MCF 10A (cell line): ENCODE data around the gene SCARB1. TPM values are rescaled to one million over a fixed set of nuclear protein-coding genes. Genes with fewer than 3 reads are reported as not detected.

Experiments used
- BruUV-seq: library from RNA; stranded (reverse); fragments of 400-500 nt; replicated peaks from 2 replicates; lab custom pipeline; 2021; lab: Mats Ljungman, UMichigan
- CTCF ChIA-PET: fragments of 300-600 bp; sonication (Branson Sonifier 250); formaldehyde crosslinking; extraction: SDS; loops from one replicate; lab custom pipeline; 2021; ENCODE audit warnings: antibody characterized with exemption, inconsistent platforms; lab: Yijun Ruan, JAX
- POLR2A ChIA-PET: fragments of 300-600, 350-650 bp; sonication (Branson Sonifier 250); formaldehyde crosslinking; extraction: SDS; loops from one replicate; lab custom pipeline; 2020; ENCODE audit warnings: antibody characterized with exemption, inconsistent platforms; lab: Yijun Ruan, JAX
- DNase-seq: peaks from one replicate; pipeline ENCODE4 v3.0.0-alpha.2; 2018; ENCODE audit not compliant: unreplicated experiment
- H3K27ac Mint-ChIP-seq: one replicate; pipeline ENCODE4 v1.8.0; 2022; ENCODE audit warnings: mild to moderate bottlenecking, low read depth, mixed read lengths; ENCODE audit not compliant: unreplicated experiment
- H3K27me3 Mint-ChIP-seq: one replicate; pipeline ENCODE4 v1.8.0; 2022; ENCODE audit warnings: mixed read lengths; ENCODE audit not compliant: insufficient read depth, unreplicated experiment
- H3K36me3 Mint-ChIP-seq: one replicate; pipeline ENCODE4 v1.8.0; 2022; ENCODE audit warnings: mild to moderate bottlenecking, moderate library complexity, mixed read lengths; ENCODE audit not compliant: insufficient read depth, unreplicated experiment
- H3K4me1 Mint-ChIP-seq: one replicate; pipeline ENCODE4 v1.8.0; 2022; ENCODE audit warnings: mixed read lengths; ENCODE audit not compliant: insufficient read depth, unreplicated experiment
- H3K4me3 Mint-ChIP-seq: one replicate; pipeline ENCODE4 v1.8.0; 2022; ENCODE audit warnings: mild to moderate bottlenecking, moderate library complexity, mixed read lengths; ENCODE audit not compliant: unreplicated experiment
- H3K9me3 Mint-ChIP-seq: one replicate; pipeline ENCODE4 v1.8.0; 2022; ENCODE audit warnings: mixed read lengths; ENCODE audit not compliant: unreplicated experiment
- intact Hi-C: fragments of 100-400 bp; cut with micrococcal nuclease; formaldehyde crosslinking; loops from 2 replicates; pipeline ENCODE4 v1.14.1; 2022
- total RNA-seq: library from RNA; stranded (reverse); gene quantifications from 2 replicates; pipeline ENCODE4 v1.2.3, GENCODE V29; 2022
- TF ChIP-seq, protein P1 (sequence below): fragments of 200-600 bp; IDR thresholded peaks from one replicate; pipeline ENCODE4 v1.8.0; 2022; ENCODE audit warnings: antibody characterized with exemption, mild to moderate bottlenecking; ENCODE audit not compliant: unreplicated experiment

Gene SCARB1
- total RNA-seq, 1 experiment from 2014 or later: 71.0 TPM

DNA sequence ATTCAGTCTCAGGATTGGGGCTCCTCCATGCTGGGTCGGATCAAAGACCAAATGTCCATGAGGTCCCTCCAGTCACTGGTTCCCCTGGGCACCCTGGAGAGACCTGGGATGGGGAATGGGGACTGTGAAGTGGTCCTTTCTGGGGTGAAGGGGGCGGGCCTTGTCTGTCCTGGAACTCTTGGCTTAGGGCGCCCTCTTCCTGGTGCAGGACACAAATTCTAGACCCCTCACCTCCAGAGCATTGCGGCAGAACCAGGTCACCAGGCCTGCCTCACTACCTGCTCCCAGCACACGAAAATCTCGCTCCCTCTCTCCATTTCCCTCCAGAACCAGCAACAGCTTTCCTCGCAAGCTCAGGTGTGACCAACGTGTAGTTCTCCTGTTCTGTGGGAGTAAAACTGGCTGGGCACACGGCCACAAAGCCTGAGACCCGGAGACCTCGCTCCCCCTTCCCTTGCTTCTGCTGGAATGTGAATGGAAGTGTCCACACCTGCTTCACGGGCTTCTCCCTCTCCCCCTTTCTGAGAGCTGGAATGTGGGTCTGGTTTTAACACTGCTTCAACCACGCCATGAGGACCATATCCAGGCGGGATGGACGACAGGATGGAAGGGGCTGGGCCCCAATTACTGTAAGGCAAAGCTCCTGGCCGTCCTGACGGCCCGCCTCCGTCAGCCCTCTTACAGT is 112.7 kb downstream of the SCARB1 start:
- peaks cover 45% of the 10 kb centered on the region for H3K4me1 Mint-ChIP-seq
- no TSS peak for BruUV-seq
- DNase-seq: no peak
- intact Hi-C loops: no loop called here
- TF ChIP-seq, protein P1, sequence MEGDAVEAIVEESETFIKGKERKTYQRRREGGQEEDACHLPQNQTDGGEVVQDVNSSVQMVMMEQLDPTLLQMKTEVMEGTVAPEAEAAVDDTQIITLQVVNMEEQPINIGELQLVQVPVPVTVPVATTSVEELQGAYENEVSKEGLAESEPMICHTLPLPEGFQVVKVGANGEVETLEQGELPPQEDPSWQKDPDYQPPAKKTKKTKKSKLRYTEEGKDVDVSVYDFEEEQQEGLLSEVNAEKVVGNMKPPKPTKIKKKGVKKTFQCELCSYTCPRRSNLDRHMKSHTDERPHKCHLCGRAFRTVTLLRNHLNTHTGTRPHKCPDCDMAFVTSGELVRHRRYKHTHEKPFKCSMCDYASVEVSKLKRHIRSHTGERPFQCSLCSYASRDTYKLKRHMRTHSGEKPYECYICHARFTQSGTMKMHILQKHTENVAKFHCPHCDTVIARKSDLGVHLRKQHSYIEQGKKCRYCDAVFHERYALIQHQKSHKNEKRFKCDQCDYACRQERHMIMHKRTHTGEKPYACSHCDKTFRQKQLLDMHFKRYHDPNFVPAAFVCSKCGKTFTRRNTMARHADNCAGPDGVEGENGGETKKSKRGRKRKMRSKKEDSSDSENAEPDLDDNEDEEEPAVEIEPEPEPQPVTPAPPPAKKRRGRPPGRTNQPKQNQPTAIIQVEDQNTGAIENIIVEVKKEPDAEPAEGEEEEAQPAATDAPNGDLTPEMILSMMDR: no peak
- H3K4me3 Mint-ChIP-seq: no peak overlapping the region
- H3K27me3 Mint-ChIP-seq: no peaks in the 10 kb centered on the region
- H3K36me3 Mint-ChIP-seq: peaks cover 7% of the 10 kb centered on the region
- H3K27ac Mint-ChIP-seq: no peak overlapping the region
- ChIA-PET CTCF (interaction anchor here (0.7 to 2.7 kb wide), 6 partner anchors 10 to 714 kb away, joined by 3 to 10 read pairs (median 4); no protein-coding TSS in a partner anchor), POLR2A (interaction anchor here (0.7 to 2.2 kb wide), 3 partner anchors 13 to 233 kb away, joined by 3 to 15 read pairs (median 4); no protein-coding TSS in a partner anchor)
- no peaks in the 10 kb centered on the region for H3K9me3 Mint-ChIP-seq

DNA sequence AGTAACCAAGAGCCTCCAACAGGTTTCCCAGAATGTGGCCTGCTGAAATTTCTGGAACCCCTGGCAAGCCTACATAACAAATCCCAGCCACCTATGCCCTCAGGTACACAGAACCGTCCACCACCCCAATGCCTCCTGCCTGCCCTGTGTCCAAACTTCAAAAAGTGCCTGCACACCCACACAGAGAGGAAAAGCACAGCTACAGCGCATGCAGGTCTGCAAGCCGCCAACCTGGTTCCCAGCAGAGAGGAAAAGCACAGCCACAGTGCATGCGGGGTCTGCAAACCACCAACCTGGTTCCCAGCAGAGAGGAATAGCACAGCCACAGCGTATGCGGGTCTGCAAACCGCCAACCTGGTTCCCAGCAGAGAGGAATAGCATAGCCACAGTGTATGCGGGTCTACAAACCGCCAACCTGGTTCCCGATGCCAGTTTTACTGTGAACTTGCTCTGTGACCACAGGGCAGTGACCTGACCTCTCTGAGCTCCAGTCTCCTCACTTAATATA is 113.5 kb downstream of the SCARB1 start:
- POLR2A ChIA-PET: interaction anchor here (0.6 to 1.5 kb wide), 2 partner anchors 14 to 54 kb away, joined by 3 to 4 read pairs; no protein-coding TSS in a partner anchor
- peaks cover 4% of the 10 kb centered on the region for H3K36me3 Mint-ChIP-seq
- H3K27ac Mint-ChIP-seq: no peak overlapping the region
- BruUV-seq: no TSS peak
- CTCF ChIA-PET: interaction anchor here (0.7 to 2.7 kb wide), 4 partner anchors 9 to 17 kb away, joined by 3 to 10 read pairs (median 3); no protein-coding TSS in a partner anchor
- H3K27me3 Mint-ChIP-seq: no peaks in the 10 kb centered on the region
- no peak for DNase-seq
- no peak overlapping the region for H3K4me3 Mint-ChIP-seq
- intact Hi-C loops: no loop called here
- no peaks in the 10 kb centered on the region for H3K9me3 Mint-ChIP-seq
- H3K4me1 Mint-ChIP-seq: peaks cover 46% of the 10 kb centered on the region
- TF ChIP-seq, protein P1: no peak

DNA sequence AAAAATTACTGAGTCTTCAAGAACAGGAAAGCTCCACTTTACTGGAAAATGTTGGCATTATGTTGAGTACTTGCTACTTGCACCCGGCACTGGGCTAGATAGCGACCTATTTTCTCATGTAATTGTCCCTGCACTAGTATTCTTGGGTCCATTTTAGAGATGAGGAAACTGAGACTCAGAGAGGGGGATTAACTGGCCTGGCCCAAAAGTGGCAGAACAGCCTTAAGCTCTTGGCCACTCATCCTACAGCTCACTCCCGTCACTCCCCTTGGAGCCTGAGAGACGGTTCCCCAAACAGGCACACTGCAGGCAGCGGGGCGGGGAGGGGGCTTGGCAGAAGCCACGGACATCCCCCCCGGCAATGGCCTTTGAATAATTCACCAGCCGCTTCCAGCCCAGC is 113.9 kb downstream of the SCARB1 start:
- intact Hi-C loops: loop anchor here (5.0 kb wide), 3 partner anchors 67 to 237 kb away; partner anchors contain the start of gene NCOR2
- TF ChIP-seq, protein P1: no peak
- no peak for DNase-seq
- H3K27me3 Mint-ChIP-seq: no peaks in the 10 kb centered on the region
- no peaks in the 10 kb centered on the region for H3K36me3 Mint-ChIP-seq
- no peaks in the 10 kb centered on the region for H3K9me3 Mint-ChIP-seq
- H3K4me3 Mint-ChIP-seq: no peak overlapping the region
- ChIA-PET POLR2A (interaction anchor here (0.6 kb wide), 1 partner anchor 53 kb away, joined by 3 read pairs; no protein-coding TSS in a partner anchor), CTCF (interaction anchor here (0.6 to 2.7 kb wide), 7 partner anchors 8 to 359 kb away, joined by 3 to 10 read pairs (median 3); no protein-coding TSS in a partner anchor)
- H3K4me1 Mint-ChIP-seq: peaks cover 42% of the 10 kb centered on the region
- BruUV-seq: no TSS peak
- H3K27ac Mint-ChIP-seq: no peak overlapping the region
